Measurements from ENCODE around the gene CYP46A1. TPM values are rescaled to one million over a fixed set of nuclear protein-coding genes. Genes with fewer than 3 reads are reported as not detected.

The CYP46A1 gene
- total RNA-seq, 2 donors from 2014 or later, result 0.09 to 0.10 TPM

DNA sequence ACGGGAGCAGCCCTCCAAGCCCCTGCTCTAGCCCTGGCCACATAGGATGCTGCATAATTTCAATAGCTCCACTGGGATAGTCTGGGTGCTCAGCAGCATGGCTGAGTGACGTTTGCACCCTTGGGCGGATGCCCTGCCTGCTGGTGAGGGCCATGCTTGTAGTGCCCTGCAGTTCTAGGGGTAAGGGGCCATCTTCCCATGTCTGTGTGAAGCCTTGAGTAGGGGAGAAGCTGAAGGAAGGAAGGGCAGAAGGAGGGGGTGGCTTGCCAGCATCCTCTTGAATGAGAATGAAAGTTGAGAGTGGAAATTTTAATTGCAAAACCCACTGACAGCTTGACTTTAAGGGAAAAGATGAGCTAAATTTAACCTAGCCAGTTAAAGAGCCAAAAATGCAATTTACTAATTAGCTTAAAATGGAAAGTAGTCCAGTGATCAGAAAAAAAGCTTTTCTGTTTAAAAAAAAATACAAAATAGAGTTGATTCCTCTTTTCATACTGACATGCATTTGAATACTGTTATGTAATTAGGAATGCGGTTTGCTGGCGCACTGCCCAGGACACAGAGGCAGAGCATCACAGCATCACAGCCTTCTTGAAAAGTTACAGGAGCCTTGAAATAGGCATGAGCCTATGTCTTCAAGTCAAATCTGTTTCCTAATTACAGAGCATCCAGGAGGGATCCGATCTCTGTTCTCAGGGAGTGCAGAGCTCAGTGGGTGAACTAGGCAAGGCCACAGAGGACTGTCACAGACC is 90.6 kb downstream of the CYP46A1 start:
- H3K4me3 Mint-ChIP-seq, result no peak overlapping the region
- ATAC-seq (replicated peaks in 1 of 2) (no peak), DNase-seq (no peak)
- peaks cover 0 to 4% of the 10 kb centered on the region in 2 donors for H3K36me3 Mint-ChIP-seq (ENCODE audit: insufficient read depth in 2 of 2)
- no peak overlapping the region for H3K27ac Mint-ChIP-seq
- H3K27me3 Mint-ChIP-seq (ENCODE audit: low read depth), result peaks cover 27% of the 10 kb centered on the region
- H3K9me3 Mint-ChIP-seq, result no peaks in the 10 kb centered on the region
- peaks cover 7% of the 10 kb centered on the region for H3K4me1 Mint-ChIP-seq (ENCODE audit: low read depth)

DNA sequence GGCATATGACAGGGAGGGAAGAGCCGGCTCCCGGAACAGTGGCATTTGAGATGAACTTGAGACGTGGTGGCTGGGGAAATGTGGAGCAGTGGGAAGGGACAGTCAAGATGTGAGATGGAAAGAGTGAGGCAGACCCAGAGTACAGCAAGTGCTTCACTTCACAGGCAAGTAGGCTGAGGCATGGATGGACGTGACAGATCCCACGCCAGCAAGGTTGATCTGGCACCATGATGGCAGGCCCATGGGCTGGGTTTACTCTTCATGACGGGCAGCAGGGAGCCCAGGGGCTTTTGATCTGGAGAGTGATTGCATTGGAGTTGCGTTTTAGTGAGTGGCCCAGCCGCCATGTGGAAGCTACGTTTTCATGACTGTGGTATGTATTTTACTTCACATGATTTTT is 91.3 kb downstream of the CYP46A1 start:
- DNase-seq (no peak), ATAC-seq (replicated peaks in 1 of 2) (no peak)
- H3K4me3 Mint-ChIP-seq, result no peak overlapping the region
- no peak overlapping the region for H3K27ac Mint-ChIP-seq
- H3K27me3 Mint-ChIP-seq (ENCODE audit: low read depth), result peaks cover 30% of the 10 kb centered on the region
- H3K9me3 Mint-ChIP-seq, result no peaks in the 10 kb centered on the region
- peaks cover 7% of the 10 kb centered on the region for H3K4me1 Mint-ChIP-seq (ENCODE audit: low read depth)
- H3K36me3 Mint-ChIP-seq (ENCODE audit: insufficient read depth in 2 of 2), result peaks cover 0 to 4% of the 10 kb centered on the region in 2 donors

Other genes starting within 250 kb of the CYP46A1 start
- gene SETD3, start 203.4 kb upstream of the CYP46A1 start, total RNA-seq, result 10 to 100 TPM; 48.0 to 49.6 TPM
- gene CCNK, start 202.9 kb upstream of the CYP46A1 start, total RNA-seq, result 10 to 100 TPM; 86.1 to 88.5 TPM
- 10 to 100 TPM; 10.1 to 11.3 TPM for gene CCDC85C, start 80.1 kb upstream of the CYP46A1 start, total RNA-seq
- under 1 TPM; 0.39 to 0.58 TPM for gene HHIPL1, start 39.2 kb upstream of the CYP46A1 start, total RNA-seq
- gene EML1, start 109.1 kb downstream of the CYP46A1 start, total RNA-seq, result 1 to 10 TPM; 2.4 to 2.6 TPM

All from activated T-cell treated with anti-CD3 and anti-CD28 coated beads, Interleukin-2, amount 50 U/mL, for 72 hours (primary cell).